ENCODE results near the gene RINT1. TPM values are rescaled to one million over a fixed set of nuclear protein-coding genes. Genes with fewer than 3 reads are reported as not detected.

RINT1 gene
- total RNA-seq, 2 experiments from 2014 or later: 20.2 to 22.0 TPM

- Mint-ChIP-seq H3K36me3 (ENCODE audit: low read depth) (peaks cover 9% of the 10 kb centered on the region), H3K27me3 (no peaks in the 10 kb centered on the region), H3K4me1 (no peaks in the 10 kb centered on the region), H3K4me3 (no peak overlapping the region), H3K27ac (no peak overlapping the region), H3K9me3 (no peaks in the 10 kb centered on the region)
- CTCF ChIA-PET: interaction anchor here (1.1 kb wide), 1 partner anchor 11 kb away, joined by 4 read pairs; no protein-coding TSS in a partner anchor
- no peak for DNase-seq
- POLR2A ChIA-PET: no interaction called here
These were observed 81.8 kb downstream of the RINT1 start for GRCh38 chr7:105613611-105614330.

- DNase-seq: no peak
- H3K36me3 Mint-ChIP-seq (ENCODE audit: low read depth): peaks cover 11% of the 10 kb centered on the region
- H3K4me1 Mint-ChIP-seq: no peaks in the 10 kb centered on the region
- H3K27me3 Mint-ChIP-seq: no peaks in the 10 kb centered on the region
- POLR2A ChIA-PET: no interaction called here
- no peaks in the 10 kb centered on the region for H3K9me3 Mint-ChIP-seq
- H3K27ac Mint-ChIP-seq: no peak overlapping the region
- CTCF ChIA-PET: no interaction called here
- H3K4me3 Mint-ChIP-seq: no peak overlapping the region
These were observed 82.4 kb downstream of the RINT1 start for GRCh38 chr7:105614341-105614840.

Other genes with a start within 250 kb of the RINT1 start
- gene SRPK2, start 143.3 kb upstream of the RINT1 start, total RNA-seq: 10 to 100 TPM; 48.5 to 53.6 TPM
- gene PUS7, start 9.9 kb upstream of the RINT1 start, total RNA-seq: 10 to 100 TPM in 1 of 2 experiments, 1 to 10 TPM in 1; 9.9 to 11.4 TPM
- gene EFCAB10, start 49.3 kb downstream of the RINT1 start, total RNA-seq: not detected

All from activated CD4-positive, alpha-beta T cell treated with anti-CD3 and anti-CD28 coated beads, Interleukin-2, amount 10 ng/mL, durations not matched to agents 7 days and 5 days (primary cell).